Measurements from ENCODE around the gene GRAMD1C.

Gene GRAMD1C

GRCh38 chr3:113906568-113907140 lies 68.1 kb downstream of the GRAMD1C start:
- Histone ChIP-seq H3K9me3 (replicated peaks; ENCODE audit: low read length) (no peaks in the 10 kb centered on the region), H3K4me1 (ENCODE audit: control insufficient read depth, insufficient read depth, low read length) (no peaks in the 10 kb centered on the region), H3K36me3 (ENCODE audit: insufficient read depth, low read length) (no peaks in the 10 kb centered on the region), H3K4me2 (ENCODE audit: low read length) (no peak overlapping the region), H3K4me3 (ENCODE audit: low read length) (no peak overlapping the region), H3K27me3 (ENCODE audit: control insufficient read depth, insufficient read depth, low read length) (no peaks in the 10 kb centered on the region), H3K9ac (ENCODE audit: low read depth, low read length) (no peak overlapping the region)

- no peaks in the 10 kb centered on the region for H3K27me3 ChIP-seq (ENCODE audit: control insufficient read depth, insufficient read depth, low read length)
- H3K9ac ChIP-seq (ENCODE audit: low read depth, low read length) = no peak overlapping the region
- no peak overlapping the region for H3K4me3 ChIP-seq (ENCODE audit: low read length)
- no peak overlapping the region for H3K4me2 ChIP-seq (ENCODE audit: low read length)
- H3K4me1 ChIP-seq (ENCODE audit: control insufficient read depth, insufficient read depth, low read length) = no peaks in the 10 kb centered on the region
- H3K36me3 ChIP-seq (ENCODE audit: insufficient read depth, low read length) = no peaks in the 10 kb centered on the region
- no peaks in the 10 kb centered on the region for H3K9me3 ChIP-seq (replicated peaks; ENCODE audit: low read length)
Measured at GRCh38 chr3:113908133-113908532, 69.5 kb downstream of the GRAMD1C start.

DNA sequence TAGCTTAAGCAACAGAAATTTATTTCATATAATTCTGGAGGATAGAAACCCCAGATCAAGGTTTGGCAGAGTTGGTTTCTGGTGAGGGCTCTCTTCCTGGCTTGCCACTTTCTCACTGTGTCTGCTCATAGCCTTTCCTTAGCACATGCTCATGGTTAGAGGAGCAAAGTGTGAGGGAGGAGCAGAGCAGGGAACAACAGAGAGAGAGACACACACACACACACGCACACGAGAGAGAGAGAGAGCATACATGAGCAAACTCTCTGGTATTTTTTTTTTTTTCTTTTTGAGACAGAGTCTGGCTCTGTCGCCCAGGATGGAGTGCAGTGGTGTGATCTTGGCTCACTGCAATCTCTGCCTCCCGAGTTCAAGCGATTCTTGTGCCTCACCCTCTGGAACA lies 72.4 kb downstream of the GRAMD1C start:
- Histone ChIP-seq H3K4me2 (ENCODE audit: low read length) (no peak overlapping the region), H3K9ac (ENCODE audit: low read depth, low read length) (no peak overlapping the region), H3K4me1 (ENCODE audit: control insufficient read depth, insufficient read depth, low read length) (peaks cover 7% of the 10 kb centered on the region), H3K9me3 (replicated peaks; ENCODE audit: low read length) (no peaks in the 10 kb centered on the region), H3K36me3 (ENCODE audit: insufficient read depth, low read length) (no peaks in the 10 kb centered on the region), H3K27me3 (ENCODE audit: control insufficient read depth, insufficient read depth, low read length) (no peaks in the 10 kb centered on the region), H3K4me3 (ENCODE audit: low read length) (no peak overlapping the region)

GRCh38 chr3:113912552-113913236 lies 74.1 kb downstream of the GRAMD1C start:
- Histone ChIP-seq H3K4me3 (ENCODE audit: low read length) (no peak overlapping the region), H3K4me1 (ENCODE audit: control insufficient read depth, insufficient read depth, low read length) (peaks cover 7% of the 10 kb centered on the region), H3K9ac (ENCODE audit: low read depth, low read length) (no peak overlapping the region)

DNA sequence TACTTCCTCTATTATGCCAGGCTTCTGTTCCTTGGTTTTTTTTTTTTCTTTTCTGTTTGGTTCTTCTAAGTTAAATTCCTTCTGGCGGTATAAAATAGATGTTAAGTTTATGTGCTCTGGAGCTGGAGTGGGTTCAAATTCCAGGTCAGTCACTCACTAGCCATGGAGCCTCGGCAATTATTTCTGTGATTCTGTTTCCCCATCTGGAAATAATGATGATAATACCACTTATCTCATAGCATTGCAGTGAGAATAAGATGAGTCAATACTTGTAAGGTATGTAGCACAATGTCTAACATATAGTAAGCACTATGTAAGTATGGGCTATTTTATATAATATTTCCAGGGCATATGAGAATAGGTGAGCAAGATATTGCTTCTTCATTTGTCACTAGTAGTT lies 76.1 kb downstream of the GRAMD1C start:
- Histone ChIP-seq H3K27me3 (ENCODE audit: control insufficient read depth, insufficient read depth, low read length) (no peaks in the 10 kb centered on the region), H3K9ac (ENCODE audit: low read depth, low read length) (no peak overlapping the region), H3K9me3 (replicated peaks; ENCODE audit: low read length) (no peaks in the 10 kb centered on the region), H3K4me3 (ENCODE audit: low read length) (no peak overlapping the region), H3K36me3 (ENCODE audit: insufficient read depth, low read length) (no peaks in the 10 kb centered on the region), H3K4me1 (ENCODE audit: control insufficient read depth, insufficient read depth, low read length) (peaks cover 7% of the 10 kb centered on the region), H3K4me2 (ENCODE audit: low read length) (no peak overlapping the region)

More at GRCh38 chr3:113912552-113913236, 74.1 kb downstream of the GRAMD1C start:
- no peaks in the 10 kb centered on the region for H3K9me3 ChIP-seq (replicated peaks; ENCODE audit: low read length)
- no peak overlapping the region for H3K4me2 ChIP-seq (ENCODE audit: low read length)
- no peaks in the 10 kb centered on the region for H3K27me3 ChIP-seq (ENCODE audit: control insufficient read depth, insufficient read depth, low read length)
- no peaks in the 10 kb centered on the region for H3K36me3 ChIP-seq (ENCODE audit: insufficient read depth, low read length)

DNA sequence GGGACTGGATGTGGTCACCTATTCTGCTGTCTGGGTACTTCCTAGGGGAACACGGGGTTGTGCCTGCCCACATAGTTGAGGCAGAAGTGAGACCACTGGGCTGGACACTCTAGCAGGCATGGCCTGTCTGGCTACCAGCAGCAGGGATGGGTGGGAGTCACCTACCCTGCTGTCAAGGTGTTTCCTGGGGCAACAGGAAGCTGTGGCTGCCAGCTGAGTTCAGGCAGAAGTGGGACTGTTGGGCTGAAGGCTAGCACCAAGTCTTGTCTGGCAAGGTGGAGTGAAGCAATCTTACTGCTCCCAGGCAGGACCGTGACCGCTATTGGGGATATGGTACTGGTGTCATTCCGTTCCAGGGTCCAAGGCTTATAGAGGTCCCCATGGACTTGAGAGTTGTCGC lies 89.0 kb downstream of the GRAMD1C start:
- Histone ChIP-seq H3K4me2 (ENCODE audit: low read length) (no peak overlapping the region), H3K27me3 (ENCODE audit: control insufficient read depth, insufficient read depth, low read length) (no peaks in the 10 kb centered on the region), H3K4me3 (ENCODE audit: low read length) (no peak overlapping the region), H3K9ac (ENCODE audit: low read depth, low read length) (no peak overlapping the region), H3K4me1 (ENCODE audit: control insufficient read depth, insufficient read depth, low read length) (no peaks in the 10 kb centered on the region), H3K36me3 (ENCODE audit: insufficient read depth, low read length) (no peaks in the 10 kb centered on the region), H3K9me3 (replicated peaks; ENCODE audit: low read length) (no peaks in the 10 kb centered on the region)

- H3K9ac ChIP-seq (ENCODE audit: low read depth, low read length) = no peak overlapping the region
- peaks cover 40% of the 10 kb centered on the region for H3K27me3 ChIP-seq (ENCODE audit: control insufficient read depth, insufficient read depth, low read length)
- no peaks in the 10 kb centered on the region for H3K9me3 ChIP-seq (replicated peaks; ENCODE audit: low read length)
- no peaks in the 10 kb centered on the region for H3K36me3 ChIP-seq (ENCODE audit: insufficient read depth, low read length)
- H3K4me3 ChIP-seq (ENCODE audit: low read length) = peak overlapping the region; percentile 83
- peaks cover 11% of the 10 kb centered on the region for H3K4me1 ChIP-seq (ENCODE audit: control insufficient read depth, insufficient read depth, low read length)
- H3K4me2 ChIP-seq (ENCODE audit: low read length) = peak overlapping the region; percentile 99
Measured at GRCh38 chr3:113946831-113947230, 108.2 kb downstream of the GRAMD1C start.

- H3K4me3 ChIP-seq (ENCODE audit: low read length) = peak within 1 kb of the TSS; percentile 83
- peaks cover 45% of the 10 kb centered on the region for H3K27me3 ChIP-seq (ENCODE audit: control insufficient read depth, insufficient read depth, low read length)
- peak within 1 kb of the TSS; percentile 99 for H3K4me2 ChIP-seq (ENCODE audit: low read length)
- peak within 1 kb of the TSS; percentile 70 for H3K9ac ChIP-seq (ENCODE audit: low read depth, low read length)
- H3K36me3 ChIP-seq (ENCODE audit: insufficient read depth, low read length) = no peaks in the 10 kb centered on the region
- no peaks in the 10 kb centered on the region for H3K9me3 ChIP-seq (replicated peaks; ENCODE audit: low read length)
- H3K4me1 ChIP-seq (ENCODE audit: control insufficient read depth, insufficient read depth, low read length) = peaks cover 11% of the 10 kb centered on the region
Measured at GRCh38 chr3:113947372-113948014, 108.9 kb downstream of the GRAMD1C start, which contains the start of gene ZDHHC23. Gene ZDHHC23 (plus strand): TSS chr3:113948013. CDS start chr3:113948803, 790 bp downstream.

- no peaks in the 10 kb centered on the region for H3K36me3 ChIP-seq (ENCODE audit: insufficient read depth, low read length)
- H3K9ac ChIP-seq (ENCODE audit: low read depth, low read length) = peak overlapping the region; percentile 70
- peaks cover 11% of the 10 kb centered on the region for H3K4me1 ChIP-seq (ENCODE audit: control insufficient read depth, insufficient read depth, low read length)
- H3K9me3 ChIP-seq (replicated peaks; ENCODE audit: low read length) = no peaks in the 10 kb centered on the region
- peak overlapping the region; percentile 83 for H3K4me3 ChIP-seq (ENCODE audit: low read length)
- peaks cover 45% of the 10 kb centered on the region for H3K27me3 ChIP-seq (ENCODE audit: control insufficient read depth, insufficient read depth, low read length)
- peak overlapping the region; percentile 99 for H3K4me2 ChIP-seq (ENCODE audit: low read length)
Measured at GRCh38 chr3:113948015-113948917, 109.7 kb downstream of the GRAMD1C start.

GRCh38 chr3:113952921-113953320 lies 114.3 kb downstream of the GRAMD1C start:
- Histone ChIP-seq H3K4me1 (ENCODE audit: control insufficient read depth, insufficient read depth, low read length) (peaks cover 13% of the 10 kb centered on the region), H3K4me2 (ENCODE audit: low read length) (no peak overlapping the region), H3K36me3 (ENCODE audit: insufficient read depth, low read length) (no peaks in the 10 kb centered on the region), H3K9me3 (replicated peaks; ENCODE audit: low read length) (no peaks in the 10 kb centered on the region), H3K9ac (ENCODE audit: low read depth, low read length) (no peak overlapping the region), H3K27me3 (ENCODE audit: control insufficient read depth, insufficient read depth, low read length) (peaks cover 48% of the 10 kb centered on the region), H3K4me3 (ENCODE audit: low read length) (no peak overlapping the region)

DNA sequence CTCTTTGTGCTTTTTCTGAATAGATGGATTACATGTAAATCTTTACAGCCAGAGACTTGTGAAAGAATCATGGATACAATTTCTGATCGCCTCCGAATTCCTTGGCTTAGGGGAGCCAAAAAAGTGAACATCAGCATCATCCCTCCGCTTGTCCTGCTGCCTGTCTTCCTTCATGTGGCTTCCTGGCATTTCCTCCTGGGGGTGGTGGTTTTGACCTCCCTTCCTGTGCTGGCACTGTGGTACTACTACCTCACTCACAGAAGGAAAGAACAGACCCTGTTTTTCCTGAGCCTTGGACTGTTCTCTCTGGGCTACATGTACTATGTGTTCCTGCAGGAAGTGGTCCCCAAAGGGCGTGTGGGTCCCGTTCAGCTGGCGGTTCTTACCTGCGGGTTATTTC lies 115.1 kb downstream of the GRAMD1C start:
- no peak overlapping the region for H3K4me3 ChIP-seq (ENCODE audit: low read length)

More for the DNA sequence above, 115.1 kb downstream of the GRAMD1C start:
- Histone ChIP-seq H3K27me3 (ENCODE audit: control insufficient read depth, insufficient read depth, low read length) (peaks cover 41% of the 10 kb centered on the region), H3K4me2 (ENCODE audit: low read length) (peak overlapping the region; percentile 34), H3K9ac (ENCODE audit: low read depth, low read length) (no peak overlapping the region), H3K36me3 (ENCODE audit: insufficient read depth, low read length) (no peaks in the 10 kb centered on the region), H3K4me1 (ENCODE audit: control insufficient read depth, insufficient read depth, low read length) (peaks cover 6% of the 10 kb centered on the region), H3K9me3 (replicated peaks; ENCODE audit: low read length) (no peaks in the 10 kb centered on the region)

Measured in skeletal muscle satellite cell (primary cell).